ENCODE measurements around the gene RGS9BP.

- no peak for TF ChIP-seq ZNF274 (IDR thresholded peaks at IDR 0.05; ENCODE audit: low read depth, low read length)
- no peak for TF ChIP-seq YY1 (IDR thresholded peaks at IDR 0.05; ENCODE audit: insufficient read depth, insufficient read length)
- TF ChIP-seq SUZ12 (IDR thresholded peaks at IDR 0.05; ENCODE audit: extremely low read depth, insufficient read depth, insufficient read length), result no peak
Measured at GRCh38 chr19:32709032-32709431, 33.4 kb downstream of the RGS9BP start.
